Aorta (tissue), 5 donors: ENCODE data around the gene ARHGAP26. TPM values are rescaled to one million over a fixed set of nuclear protein-coding genes. Genes with fewer than 3 reads are reported as not detected.
"Not testable (repeated sequence)": the region's sequence is repeated elsewhere in the genome, so short reads cannot be mapped to it uniquely, and the experiment has no call there.

Experiments used
- ATAC-seq: fragments of 200-7000 bp; cut with Tn5 transposase; one replicate; pipeline ENCODE4 v1.9.1; 2022; ENCODE audit warnings: moderate library complexity; ENCODE audit not compliant: low FRiP score
- DNase-seq, 2 donors: peaks; one replicate each; pipeline ENCODE4 v3.0.0-alpha.2; 2020
- H3K27ac ChIP-seq, 2 donors: one replicate each; pipeline ENCODE4 v1.5.1; 2013; ENCODE audit warnings: low read length in 2 of 2, mild to moderate bottlenecking in 2 of 2, moderate library complexity in 2 of 2, control low read depth in 1 of 2, inconsistent platforms in 1 of 2, low read depth in 1 of 2
- H3K27me3 ChIP-seq, 2 donors: one replicate each; pipeline ENCODE4 v1.6.1; 2013; ENCODE audit warnings: control low read depth in 1 of 2, low read length in 1 of 2, mild to moderate bottlenecking in 1 of 2, moderate library complexity in 1 of 2; ENCODE audit not compliant: insufficient read depth in 2 of 2, control insufficient read depth in 1 of 2
- H3K36me3 ChIP-seq, 2 donors: one replicate each; pipeline ENCODE4 v1.6.1; 2013; ENCODE audit warnings: control low read depth in 1 of 2, low read length in 1 of 2, mild to moderate bottlenecking in 1 of 2; ENCODE audit not compliant: insufficient read depth in 2 of 2, control insufficient read depth in 1 of 2
- H3K4me1 ChIP-seq, 2 donors: one replicate each; pipeline ENCODE4 v1.6.1; 2013; ENCODE audit warnings: low read length in 2 of 2, control low read depth in 1 of 2, mild to moderate bottlenecking in 1 of 2, moderate library complexity in 1 of 2; ENCODE audit not compliant: insufficient read depth in 2 of 2, control insufficient read depth in 1 of 2
- H3K4me3 ChIP-seq, 2 donors: one replicate each; pipeline ENCODE4 v1.5.1; 2013; ENCODE audit warnings: low read length in 2 of 2, control low read depth in 1 of 2, mild to moderate bottlenecking in 1 of 2
- H3K9me3 ChIP-seq: one replicate; pipeline ENCODE4 v1.6.1; 2013; ENCODE audit warnings: mild to moderate bottlenecking, low read length; ENCODE audit not compliant: control insufficient read depth
- WGBS, 2 donors: extraction: QIAGEN DNeasy Blood & Tissue Kit; methylation state at CpG; one replicate each; pipeline ENCODE4 v1.1.7; 2013; 5-methylcytosine and 5-hydroxymethylcytosine counted together
- intact Hi-C, 2 donors: fragments of 100-400 bp; cut with DNase I; formaldehyde crosslinking; loops; one replicate each; pipeline versions ENCODE4 v1.14.2 to v1.15.0; 2022
- polyA plus RNA-seq, 2 donors: library from polyadenylated mRNA; stranded (reverse); fragments of 200-250 nt; gene quantifications; one replicate each; pipeline ENCODE4 v1.2.3, GENCODE V29; 2013
- total RNA-seq, 2 donors: library from RNA; stranded (reverse); fragmentation: NEBNext Ultra II Directional; extraction: Animal tissue kit (Norgen Biotek cat#: 25700); gene quantifications; one replicate each; pipeline ENCODE4 v1.2.1, GENCODE V29; 2021
- donor health status: healthy with polysubstance abuse.
- donor health status: Bipolar disorder and iron deficiency.
- donor health status: DM: no; HTN: no; CAD: no.
- donor health status: DM: no; HTN: no; CAD: no.
- donor health status: DM: yes; HTN: yes; CAD: no.

Gene ARHGAP26
- total and polyA plus RNA-seq, 4 donors = 4.5 to 70.7 (median 29.6) TPM

DNA sequence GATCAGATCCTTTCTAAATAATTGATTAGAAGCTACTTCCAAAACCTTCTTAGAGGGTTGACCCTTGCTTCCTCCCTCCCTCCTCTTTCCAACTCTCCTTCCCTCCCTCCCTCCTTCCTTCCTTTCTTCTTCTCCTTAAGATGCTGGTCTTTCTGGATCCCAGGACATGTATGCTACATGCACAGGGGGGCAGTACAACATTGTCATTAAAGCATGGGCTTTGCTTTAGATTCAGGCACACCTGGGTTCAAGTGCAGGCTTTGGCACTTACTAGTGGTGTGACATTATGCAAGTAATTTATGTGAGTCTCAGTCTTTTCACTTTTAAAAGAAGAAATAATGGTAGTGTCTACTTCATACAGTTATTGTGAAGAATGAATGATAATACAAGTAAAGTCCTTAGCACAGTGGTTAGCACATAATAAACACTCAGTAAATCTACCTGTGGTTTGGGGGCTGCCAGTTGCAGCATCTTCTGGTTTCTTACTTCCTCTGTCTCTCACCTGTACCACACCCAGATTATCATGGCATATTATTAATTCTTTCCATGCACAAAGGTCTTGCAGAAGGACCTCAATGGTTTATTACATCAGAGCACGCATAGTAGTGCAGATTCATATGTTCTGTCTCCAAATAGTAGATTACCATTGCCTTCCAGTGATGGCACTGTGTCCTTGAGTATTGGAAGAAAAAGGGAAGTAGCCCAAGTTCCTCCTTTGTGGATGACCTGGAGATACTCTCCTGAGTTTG is 154.1 kb downstream of the ARHGAP26 start:
- 97 to 100% methylated on average over 1 of the region's 1 CpG for WGBS, 2 donors
- ATAC-seq (no peak), DNase-seq (no peak)
- intact Hi-C loops = loop anchor here (5.0 to 10.0 kb wide), 2 partner anchors 903 to 1220 kb away; no protein-coding TSS in a partner anchor
- Histone ChIP-seq H3K9me3 (no peaks in the 10 kb centered on the region), H3K36me3 (peaks cover 0 to 1% of the 10 kb centered on the region in 2 donors), H3K27ac (no peak overlapping the region), H3K27me3 (no peaks in the 10 kb centered on the region), H3K4me3 (no peak overlapping the region), H3K4me1 (peaks cover 0 to 2% of the 10 kb centered on the region in 2 donors)

DNA sequence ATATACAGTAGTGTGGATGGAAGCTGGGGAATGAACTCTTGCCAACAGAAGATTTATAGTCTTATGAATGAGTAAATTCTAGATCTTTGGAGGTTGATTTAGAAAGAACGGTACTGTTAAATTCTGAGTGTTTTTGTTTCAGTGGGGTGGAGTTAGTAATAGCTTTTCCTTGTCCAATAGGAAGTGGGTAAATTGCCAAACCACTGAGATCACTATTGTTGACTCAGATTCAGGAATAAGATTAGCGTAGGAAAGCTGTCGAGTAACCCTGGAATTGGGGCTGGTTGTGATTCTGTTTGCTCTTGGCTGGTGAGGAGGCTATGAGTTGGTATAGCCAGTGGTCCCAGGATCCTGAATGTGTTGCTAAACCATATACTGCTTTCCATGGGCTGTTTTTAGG is 155.6 kb downstream of the ARHGAP26 start:
- H3K4me1 ChIP-seq = peaks cover 0 to 2% of the 10 kb centered on the region in 2 donors
- 3 to 5% methylated on average over 3 of the region's 3 CpGs for WGBS, 2 donors
- H3K36me3 ChIP-seq = no peaks in the 10 kb centered on the region
- intact Hi-C loops = loop anchor here in 1 of 2 donors (2.0 to 10.0 kb wide), 2 partner anchors 477 to 1219 kb away; partner anchors contain the start of gene NR3C1
- ATAC-seq = peak; percentile 74
- DNase-seq = no peak
- no peaks in the 10 kb centered on the region for H3K27me3 ChIP-seq
- H3K9me3 ChIP-seq = no peaks in the 10 kb centered on the region
- H3K4me3 ChIP-seq = no peak overlapping the region
- H3K27ac ChIP-seq = no peak overlapping the region

DNA sequence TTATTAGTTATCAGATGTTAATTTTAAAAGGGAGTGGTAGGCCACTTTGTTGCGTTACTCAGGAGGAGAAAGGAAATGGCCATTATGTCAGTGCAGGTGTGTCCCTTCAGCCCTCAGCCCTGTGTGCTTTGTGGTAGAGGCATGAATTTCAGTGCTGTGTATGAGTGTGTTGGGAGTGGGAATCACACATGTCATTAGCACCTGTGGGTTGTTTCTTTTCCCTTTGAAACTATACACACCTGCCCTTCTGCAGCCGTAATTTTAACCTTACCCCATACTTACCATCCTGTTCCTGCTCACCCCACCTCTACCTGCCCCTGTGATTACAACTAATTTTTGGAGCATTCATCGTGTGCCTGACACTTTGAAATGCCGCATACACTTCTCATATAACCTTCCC is 156.4 kb downstream of the ARHGAP26 start:
- peaks cover 0 to 2% of the 10 kb centered on the region in 2 donors for H3K4me1 ChIP-seq
- DNase-seq (no peak), ATAC-seq (no peak)
- no peak overlapping the region for H3K27ac ChIP-seq
- no peak overlapping the region for H3K4me3 ChIP-seq
- no peaks in the 10 kb centered on the region for H3K9me3 ChIP-seq
- H3K36me3 ChIP-seq = no peaks in the 10 kb centered on the region
- no peaks in the 10 kb centered on the region for H3K27me3 ChIP-seq
- 93 to 95% methylated on average over 4 of the region's 4 CpGs for WGBS, 2 donors
- intact Hi-C loops = loop anchor here in 1 of 2 donors (2.0 to 10.0 kb wide), 2 partner anchors 476 to 1218 kb away; partner anchors contain the start of gene NR3C1

DNA sequence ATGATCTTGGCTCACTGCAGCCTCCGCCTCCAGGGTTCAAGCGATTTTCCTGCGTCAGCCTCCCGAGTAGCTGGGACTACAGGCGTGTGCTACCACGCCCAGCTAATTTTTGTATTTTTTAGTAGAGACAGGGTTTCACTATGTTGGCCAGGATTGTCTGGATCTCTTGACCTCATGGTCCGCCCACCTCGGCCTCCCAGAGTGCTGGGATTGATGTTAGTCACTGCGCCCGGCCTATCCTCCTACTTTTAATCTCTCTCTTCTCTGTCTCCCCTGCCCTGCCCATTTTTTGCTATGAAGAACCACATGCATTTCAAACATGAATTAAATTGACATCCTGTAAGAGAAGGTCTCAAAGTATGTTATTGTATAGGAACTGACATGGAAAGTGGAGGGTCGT is 158.8 kb downstream of the ARHGAP26 start:
- not testable (repeated sequence) for H3K4me3 ChIP-seq, ATAC-seq, H3K9me3 ChIP-seq, H3K4me1 ChIP-seq, H3K27ac ChIP-seq, H3K27me3 ChIP-seq, H3K36me3 ChIP-seq, DNase-seq
- WGBS, 2 donors = 97% methylated on average over 11 of the region's 11 CpGs
- intact Hi-C loops = loop anchor here in 1 of 2 donors (10.0 kb wide), 1 partner anchor 1216 kb away; no protein-coding TSS in a partner anchor

DNA sequence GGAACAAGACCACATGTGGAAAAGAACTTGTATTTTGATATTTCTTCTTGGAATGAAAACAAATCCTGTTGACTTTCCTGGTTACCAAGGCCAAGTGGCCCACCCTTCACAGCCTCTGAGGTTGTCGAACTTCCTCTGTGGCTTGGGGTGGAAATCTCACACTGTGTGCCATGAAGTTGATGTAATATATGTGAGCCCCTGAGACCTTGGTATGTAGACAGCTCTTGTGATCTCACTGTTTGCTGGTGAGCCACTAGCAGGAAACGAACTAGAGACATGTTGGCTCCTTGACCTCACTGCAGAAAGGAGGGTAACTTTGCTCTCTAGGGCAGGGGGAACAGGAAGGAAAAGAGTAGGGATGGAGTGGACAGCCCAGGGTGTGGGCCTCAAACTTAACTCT is 159.4 kb downstream of the ARHGAP26 start:
- peak in 1 of 2 donors; percentile 61 for DNase-seq
- 80 to 83% methylated on average over 2 of the region's 2 CpGs for WGBS, 2 donors
- intact Hi-C loops = loop anchor here in 1 of 2 donors (10.0 kb wide), 1 partner anchor 1215 kb away; no protein-coding TSS in a partner anchor
- Histone ChIP-seq H3K4me1 (peaks cover 0 to 2% of the 10 kb centered on the region in 2 donors), H3K4me3 (no peak overlapping the region), H3K27me3 (no peaks in the 10 kb centered on the region), H3K9me3 (no peaks in the 10 kb centered on the region), H3K27ac (no peak overlapping the region), H3K36me3 (peaks cover 3 to 6% of the 10 kb centered on the region in 2 donors)
- no peak for ATAC-seq

DNA sequence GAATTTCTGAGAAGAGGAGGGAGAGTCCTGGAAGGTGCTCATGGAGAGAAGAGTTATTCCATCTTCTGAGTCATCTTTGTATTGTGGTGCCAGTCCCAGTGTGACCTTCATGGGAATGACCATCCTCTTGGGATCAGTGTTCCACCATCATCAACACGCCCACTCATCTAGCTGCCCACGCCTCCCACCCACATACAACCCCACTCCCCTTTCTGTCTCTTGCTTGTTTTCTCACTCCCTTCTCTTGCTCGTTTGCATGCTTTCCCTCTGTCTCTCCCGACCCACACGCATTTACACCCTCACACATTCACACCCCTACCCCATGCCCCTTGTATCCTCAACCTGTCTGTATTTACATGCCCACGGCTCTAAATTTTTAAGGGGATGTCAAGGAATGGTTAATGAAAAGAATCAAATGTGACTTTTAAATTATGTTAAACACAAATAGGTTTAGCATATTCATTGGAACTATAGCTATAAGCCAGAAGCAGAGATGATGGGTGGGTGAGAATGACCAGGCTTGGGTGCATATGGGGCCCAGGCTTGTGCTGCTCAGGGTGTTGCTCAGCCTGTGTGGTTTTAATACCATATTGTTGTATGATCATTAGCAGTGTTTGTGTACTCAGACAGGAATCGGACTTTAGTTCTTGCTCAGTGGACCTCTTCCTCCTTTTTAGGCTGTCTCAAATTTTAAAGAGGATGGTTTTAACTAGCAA is 160.4 kb downstream of the ARHGAP26 start:
- 94 to 95% methylated on average over 7 of the region's 7 CpGs for WGBS, 2 donors
- peaks cover 0 to 2% of the 10 kb centered on the region in 2 donors for H3K4me1 ChIP-seq

DNA sequence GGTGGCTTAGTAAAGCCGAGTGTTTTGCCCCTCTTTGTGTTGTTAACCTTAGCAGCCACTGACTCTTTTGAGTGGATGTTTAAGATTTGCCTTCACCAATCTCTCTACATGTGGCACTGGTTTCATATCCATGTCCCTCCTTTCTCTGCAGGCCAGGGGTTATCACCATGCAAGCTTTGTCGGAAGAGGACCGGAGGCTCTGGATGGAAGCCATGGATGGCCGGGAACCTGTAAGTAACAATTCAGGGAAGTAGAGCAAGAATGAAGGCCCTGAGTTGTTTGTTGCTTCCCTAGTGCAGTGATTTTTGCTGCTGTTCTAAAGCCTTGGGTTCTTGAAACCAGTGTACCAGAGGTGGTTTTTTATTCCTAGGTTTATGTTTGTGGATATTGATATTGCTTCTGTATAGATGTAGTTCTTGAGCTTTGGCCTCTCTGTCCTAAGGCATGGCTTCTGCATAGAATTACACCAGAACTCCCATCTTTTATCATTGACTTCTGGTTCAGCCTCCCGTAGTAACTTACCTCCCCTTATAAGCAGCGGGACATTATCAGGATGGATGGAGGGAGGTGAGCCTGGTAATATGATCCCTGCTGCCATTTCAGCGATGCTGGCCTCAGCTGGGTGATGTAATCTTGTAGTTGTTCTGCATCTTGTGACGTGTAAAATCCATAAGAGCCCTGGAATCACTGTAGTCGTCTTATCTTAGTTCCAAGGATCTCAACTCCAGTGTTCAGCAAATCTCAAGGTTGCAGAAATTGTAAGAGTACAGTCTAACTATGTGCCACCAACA is 161.9 kb downstream of the ARHGAP26 start:
- intact Hi-C loops = no loop called here
- ATAC-seq (no peak), DNase-seq (no peak)
- peaks cover 3 to 6% of the 10 kb centered on the region in 2 donors for H3K36me3 ChIP-seq
- 89 to 94% methylated on average over 9 of the region's 9 CpGs for WGBS, 2 donors
- H3K9me3 ChIP-seq = no peaks in the 10 kb centered on the region
- no peak overlapping the region for H3K4me3 ChIP-seq
- H3K27me3 ChIP-seq = no peaks in the 10 kb centered on the region
- no peaks in the 10 kb centered on the region for H3K4me1 ChIP-seq
- H3K27ac ChIP-seq = no peak overlapping the region

More for the DNA sequence above, 160.4 kb downstream of the ARHGAP26 start:
- intact Hi-C loops = no loop called here
- DNase-seq (no peak), ATAC-seq (no peak)
- Histone ChIP-seq H3K4me3 (no peak overlapping the region), H3K27ac (no peak overlapping the region), H3K9me3 (no peaks in the 10 kb centered on the region), H3K36me3 (peaks cover 3 to 6% of the 10 kb centered on the region in 2 donors), H3K27me3 (no peaks in the 10 kb centered on the region)

DNA sequence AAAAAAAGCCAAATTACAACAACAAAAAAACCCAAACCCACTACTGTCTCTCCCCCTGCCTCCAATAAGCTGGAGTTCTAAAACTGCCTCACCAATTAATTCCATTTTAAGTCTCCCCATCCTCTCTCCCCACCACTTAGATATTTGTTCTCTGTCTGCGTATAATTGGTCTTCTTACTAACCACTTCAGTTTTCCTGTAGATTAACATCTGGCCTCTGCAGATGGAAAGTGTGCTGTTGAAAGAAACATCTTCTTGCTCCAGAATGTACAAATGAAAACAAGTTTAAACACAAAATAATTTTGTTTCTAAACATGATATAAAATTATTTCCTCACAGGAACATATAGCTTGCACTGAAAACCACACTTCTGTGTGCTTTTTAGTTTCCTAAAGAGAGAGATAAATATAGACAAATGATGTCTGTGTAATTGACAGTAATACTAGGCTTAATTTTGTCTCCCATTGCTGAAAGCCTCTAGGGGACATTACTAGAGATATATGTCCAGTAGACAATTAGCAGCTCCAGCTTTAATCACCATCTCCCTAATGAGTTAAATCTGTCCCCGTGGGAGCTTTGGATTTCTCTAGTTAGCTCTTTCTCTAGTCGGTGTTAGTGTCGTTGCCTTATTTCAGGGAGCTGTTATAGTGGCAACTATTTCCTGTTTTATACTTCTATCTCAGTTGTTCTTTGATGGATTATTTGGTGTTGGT is 164.0 kb downstream of the ARHGAP26 start:
- peaks cover 3 to 6% of the 10 kb centered on the region in 2 donors for H3K36me3 ChIP-seq
- DNase-seq (no peak), ATAC-seq (no peak)
- no peaks in the 10 kb centered on the region for H3K9me3 ChIP-seq
- 88 to 95% methylated on average over 4 of the region's 4 CpGs for WGBS, 2 donors
- intact Hi-C loops = no loop called here
- no peak overlapping the region for H3K27ac ChIP-seq
- H3K4me1 ChIP-seq = no peaks in the 10 kb centered on the region
- no peaks in the 10 kb centered on the region for H3K27me3 ChIP-seq
- H3K4me3 ChIP-seq = no peak overlapping the region
